GM06990 (cell line): ENCODE results near the gene CACHD1.

ENCODE experiments used
- DNase-seq: peaks from one replicate; pipeline ENCODE4 v3.0.0-alpha.2; 2011; ENCODE audit not compliant: insufficient read length; ENCODE audit errors: extremely low read depth
- H3K27me3 ChIP-seq: replicated peaks from 2 replicates; pipeline ENCODE4 v1.6.0; 2011; ENCODE audit warnings: low read length; ENCODE audit not compliant: control insufficient read depth, insufficient read depth
- H3K36me3 ChIP-seq: 2 replicates; pipeline ENCODE4 v1.5.1; 2011; ENCODE audit warnings: low read length; ENCODE audit not compliant: control insufficient read depth, insufficient read depth
- H3K4me3 ChIP-seq: replicated peaks from 2 replicates; pipeline ENCODE4 v1.5.1; 2011; ENCODE audit warnings: low read depth, mild to moderate bottlenecking, control low read depth, low read length
- CTCF ChIP-seq: IDR thresholded peaks from 2 replicates; pipeline ENCODE4 v1.5.1; 2011; ENCODE audit warnings: low read length, control low read depth, mild to moderate bottlenecking, inconsistent platforms; ENCODE audit not compliant: insufficient read depth, poor library complexity, severe bottlenecking

Gene CACHD1

GRCh38 chr1:64440183-64440826 is 29.6 kb upstream of the CACHD1 start:
- DNase-seq, result no peak
- H3K36me3 ChIP-seq, result no peaks in the 10 kb centered on the region
- TF ChIP-seq CTCF, result no peak
- no peak overlapping the region for H3K4me3 ChIP-seq
- H3K27me3 ChIP-seq, result no peaks in the 10 kb centered on the region

- no peak for DNase-seq
- TF ChIP-seq CTCF, result no peak
- H3K36me3 ChIP-seq, result no peaks in the 10 kb centered on the region
- no peaks in the 10 kb centered on the region for H3K27me3 ChIP-seq
- H3K4me3 ChIP-seq, result no peak overlapping the region
Measured at GRCh38 chr1:64451440-64451839, 18.5 kb upstream of the CACHD1 start.

GRCh38 chr1:64453688-64454087 is 16.2 kb upstream of the CACHD1 start:
- no peak for TF ChIP-seq CTCF
- H3K27me3 ChIP-seq, result no peaks in the 10 kb centered on the region
- no peaks in the 10 kb centered on the region for H3K36me3 ChIP-seq
- no peak for DNase-seq
- no peak overlapping the region for H3K4me3 ChIP-seq

- TF ChIP-seq CTCF, result no peak
- no peak for DNase-seq
- H3K4me3 ChIP-seq, result no peak overlapping the region
- H3K36me3 ChIP-seq, result no peaks in the 10 kb centered on the region
- no peaks in the 10 kb centered on the region for H3K27me3 ChIP-seq
Measured at GRCh38 chr1:64458915-64459314, 11.0 kb upstream of the CACHD1 start.

- H3K36me3 ChIP-seq, result no peaks in the 10 kb centered on the region
- no peaks in the 10 kb centered on the region for H3K27me3 ChIP-seq
- H3K4me3 ChIP-seq, result no peak overlapping the region
- no peak for DNase-seq
- no peak for TF ChIP-seq CTCF
Measured at GRCh38 chr1:64459743-64460142, 10.2 kb upstream of the CACHD1 start.

GRCh38 chr1:64466033-64466432 is 3.9 kb upstream of the CACHD1 start:
- H3K4me3 ChIP-seq, result no peak overlapping the region
- no peak for TF ChIP-seq CTCF
- H3K36me3 ChIP-seq, result no peaks in the 10 kb centered on the region
- no peaks in the 10 kb centered on the region for H3K27me3 ChIP-seq
- DNase-seq, result no peak
